ENCODE measurements around the gene HINT2. TPM values are rescaled to one million over a fixed set of nuclear protein-coding genes. Genes with fewer than 3 reads are reported as not detected.

The HINT2 gene
- total and polyA plus RNA-seq, 7 donors, result 36.5 to 64.7 (median 43.8) TPM

- no peak for TF ChIP-seq CTCF (IDR thresholded peaks at IDR 0.05)
- Histone ChIP-seq H3K4me1 (peaks cover 15% of the 10 kb centered on the region), H3K9me3 (no peaks in the 10 kb centered on the region), H3K36me3 (ENCODE audit: insufficient read depth in 1 of 2, low read depth in 1 of 2) (peaks cover 0 to 10% of the 10 kb centered on the region in 2 donors), H3K4me3 (no peak overlapping the region), H3K27ac (no peak overlapping the region), H3K27me3 (ENCODE audit: insufficient read depth in 3 of 3, low read length in 2 of 3) (no peaks in the 10 kb centered on the region)
- intact Hi-C loops (cut with DNase I), result no loop called here
- ATAC-seq (no peak), DNase-seq (no peak)
- WGBS, 3 donors, result 71 to 83% (median 75%) methylated on average over 5 of the region's 5 CpGs
Observed at GRCh38 chr9:35841645-35841900, 26.7 kb upstream of the HINT2 start.

- Histone ChIP-seq H3K27me3 (ENCODE audit: insufficient read depth in 3 of 3, low read length in 2 of 3) (no peaks in the 10 kb centered on the region), H3K9me3 (no peaks in the 10 kb centered on the region), H3K4me1 (peaks cover 15% of the 10 kb centered on the region), H3K36me3 (ENCODE audit: insufficient read depth in 1 of 2, low read depth in 1 of 2) (peaks cover 0 to 6% of the 10 kb centered on the region in 2 donors), H3K4me3 (no peak overlapping the region), H3K27ac (no peak overlapping the region)
- WGBS, 3 donors, result 90 to 92% (median 90%) methylated on average over 12 to 15 of the region's 15 CpGs
- intact Hi-C loops (cut with DNase I), result no loop called here
- DNase-seq (no peak), ATAC-seq (no peak)
- TF ChIP-seq CTCF (IDR thresholded peaks at IDR 0.05), result no peak
Observed at GRCh38 chr9:35840881-35841644, 26.2 kb upstream of the HINT2 start.

- intact Hi-C loops (cut with DNase I), result no loop called here
- 91 to 96% (median 94%) methylated on average over 5 of the region's 5 CpGs for WGBS, 3 donors
- no peak for TF ChIP-seq CTCF (IDR thresholded peaks at IDR 0.05)
- no peaks in the 10 kb centered on the region for H3K9me3 ChIP-seq
- DNase-seq, result no peak
- no peak overlapping the region for H3K27ac ChIP-seq
- peaks cover 19% of the 10 kb centered on the region for H3K4me1 ChIP-seq
- no peak overlapping the region for H3K4me3 ChIP-seq
- peaks cover 0 to 6% of the 10 kb centered on the region in 2 donors for H3K36me3 ChIP-seq (ENCODE audit: insufficient read depth in 1 of 2, low read depth in 1 of 2)
- no peaks in the 10 kb centered on the region for H3K27me3 ChIP-seq (ENCODE audit: insufficient read depth in 3 of 3, low read length in 2 of 3)
- no peak for ATAC-seq
Observed at GRCh38 chr9:35839926-35840325, 25.1 kb upstream of the HINT2 start.

- H3K27me3 ChIP-seq (ENCODE audit: insufficient read depth in 3 of 3, low read length in 2 of 3), result no peaks in the 10 kb centered on the region
- intact Hi-C loops (cut with DNase I), result loop anchor here in 1 of 2 donors (1.0 kb wide), 1 partner anchor 21 kb away; no protein-coding TSS in a partner anchor
- H3K9me3 ChIP-seq, result no peaks in the 10 kb centered on the region
- H3K27ac ChIP-seq, result no peak overlapping the region
- no peaks in the 10 kb centered on the region for H3K36me3 ChIP-seq (ENCODE audit: insufficient read depth in 1 of 2, low read depth in 1 of 2)
- ATAC-seq (no peak), DNase-seq (no peak)
- WGBS, 3 donors, result 94 to 97% (median 96%) methylated on average over 5 of the region's 5 CpGs
- H3K4me3 ChIP-seq, result no peak overlapping the region
- H3K4me1 ChIP-seq, result peaks cover 37% of the 10 kb centered on the region
- TF ChIP-seq CTCF (IDR thresholded peaks at IDR 0.05), result no peak
Observed at GRCh38 chr9:35836595-35836994, 21.8 kb upstream of the HINT2 start.

GRCh38 chr9:35835766-35836165, 20.9 kb upstream of the HINT2 start:
- no peak for DNase-seq
- peaks cover 45% of the 10 kb centered on the region for H3K4me1 ChIP-seq

More at GRCh38 chr9:35835766-35836165, 20.9 kb upstream of the HINT2 start:
- no peaks in the 10 kb centered on the region for H3K9me3 ChIP-seq
- intact Hi-C loops (cut with DNase I), result loop anchor here in 1 of 2 donors (1.0 kb wide), 1 partner anchor 22 kb away; no protein-coding TSS in a partner anchor
- H3K36me3 ChIP-seq (ENCODE audit: insufficient read depth in 1 of 2, low read depth in 1 of 2), result no peaks in the 10 kb centered on the region
- TF ChIP-seq CTCF (IDR thresholded peaks at IDR 0.05), result no peak
- no peak for ATAC-seq
- H3K27me3 ChIP-seq (ENCODE audit: insufficient read depth in 3 of 3, low read length in 2 of 3), result no peaks in the 10 kb centered on the region
- peak overlapping the region; percentile 58 for H3K27ac ChIP-seq
- H3K4me3 ChIP-seq, result no peak overlapping the region
- 88 to 97% (median 94%) methylated on average over 2 of the region's 2 CpGs for WGBS, 3 donors

Measured in psoas muscle (tissue), 8 donors.